Panc1 (cell line): ENCODE measurements around the gene SNTB2.

Experiments used
- CTCF ChIP-seq: fragments of 450-650 bp; IDR thresholded peaks from 2 replicates; pipeline ENCODE4 v1.5.1; 2017; ENCODE audit warnings: mild to moderate bottlenecking
- POLR2AphosphoS5 ChIP-seq: IDR thresholded peaks from 2 replicates; pipeline ENCODE4 v1.6.1; 2012; ENCODE audit warnings: mild to moderate bottlenecking, low read depth, low read length, moderate library complexity
- REST ChIP-seq, 2 experiments: IDR thresholded peaks; 2 replicates each; pipeline ENCODE4 v1.6.1; 2011 to 2012; ENCODE audit warnings: low read depth in 2 of 2, control low read depth in 1 of 2, low read length in 1 of 2, mild to moderate bottlenecking in 1 of 2, moderate library complexity in 1 of 2; ENCODE audit not compliant: insufficient read depth in 1 of 2
- TCF7L2 ChIP-seq: IDR thresholded peaks from 2 replicates; pipeline ENCODE4 v1.6.1; 2011; ENCODE audit warnings: mild to moderate bottlenecking, low read depth, low read length, inconsistent platforms

- TF ChIP-seq CTCF = no peak
- no peak for TF ChIP-seq REST (IDR thresholded peaks at IDR 0.05; ENCODE audit: insufficient read depth in 1 of 2, low read depth in 2 of 2, low read length in 1 of 2)
- no peak for TF ChIP-seq TCF7L2
- no peak for TF ChIP-seq POLR2AphosphoS5
Measured at GRCh38 chr16:69294051-69294450, 107.1 kb downstream of the SNTB2 start.
